Measurements from ENCODE around the gene LOXHD1. TPM values are rescaled to one million over a fixed set of nuclear protein-coding genes. Genes with fewer than 3 reads are reported as not detected.

LOXHD1 gene
- total RNA-seq, 4 donors from 2014 or later: 0.13 to 0.50 TPM; not detected in 2

DNA sequence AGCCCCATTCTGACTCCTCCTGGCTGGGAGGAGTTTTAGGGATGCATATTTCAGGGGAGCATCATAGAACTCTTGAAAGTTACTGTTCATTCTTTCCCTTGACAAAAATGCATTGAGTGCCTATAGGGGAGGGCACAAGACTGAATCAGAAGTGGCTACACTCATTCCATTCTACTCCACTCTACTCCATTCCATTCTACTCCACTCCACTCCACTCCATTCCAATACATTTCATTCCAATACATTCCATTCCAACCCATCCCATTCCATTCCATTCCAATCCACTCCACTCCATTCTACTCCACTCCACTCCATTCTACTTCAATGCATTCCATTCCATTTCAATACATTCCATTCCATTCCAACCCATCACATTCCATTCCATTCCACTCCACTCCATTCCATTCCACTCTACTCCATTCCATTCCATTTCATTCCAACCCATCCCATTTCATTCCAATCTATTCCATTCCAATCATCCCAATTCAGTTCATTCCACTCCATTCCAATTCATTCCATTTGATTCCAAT is 110.8 kb downstream of the LOXHD1 start:
- peaks cover 0 to 7% (median 0%) of the 10 kb centered on the region in 4 donors for H3K9me3 ChIP-seq
- no peak for TF ChIP-seq EP300 (IDR thresholded peaks at IDR 0.05)
- TF ChIP-seq POLR2A (IDR thresholded peaks at IDR 0.05; ENCODE audit: low read depth): no peak
- TF ChIP-seq, protein P1, sequence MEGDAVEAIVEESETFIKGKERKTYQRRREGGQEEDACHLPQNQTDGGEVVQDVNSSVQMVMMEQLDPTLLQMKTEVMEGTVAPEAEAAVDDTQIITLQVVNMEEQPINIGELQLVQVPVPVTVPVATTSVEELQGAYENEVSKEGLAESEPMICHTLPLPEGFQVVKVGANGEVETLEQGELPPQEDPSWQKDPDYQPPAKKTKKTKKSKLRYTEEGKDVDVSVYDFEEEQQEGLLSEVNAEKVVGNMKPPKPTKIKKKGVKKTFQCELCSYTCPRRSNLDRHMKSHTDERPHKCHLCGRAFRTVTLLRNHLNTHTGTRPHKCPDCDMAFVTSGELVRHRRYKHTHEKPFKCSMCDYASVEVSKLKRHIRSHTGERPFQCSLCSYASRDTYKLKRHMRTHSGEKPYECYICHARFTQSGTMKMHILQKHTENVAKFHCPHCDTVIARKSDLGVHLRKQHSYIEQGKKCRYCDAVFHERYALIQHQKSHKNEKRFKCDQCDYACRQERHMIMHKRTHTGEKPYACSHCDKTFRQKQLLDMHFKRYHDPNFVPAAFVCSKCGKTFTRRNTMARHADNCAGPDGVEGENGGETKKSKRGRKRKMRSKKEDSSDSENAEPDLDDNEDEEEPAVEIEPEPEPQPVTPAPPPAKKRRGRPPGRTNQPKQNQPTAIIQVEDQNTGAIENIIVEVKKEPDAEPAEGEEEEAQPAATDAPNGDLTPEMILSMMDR (IDR thresholded peaks at IDR 0.05): no peak
- TF ChIP-seq POLR2AphosphoS5 (IDR thresholded peaks at IDR 0.05): no peak
- intact Hi-C loops (cut with DNase I): no loop called here
- no peaks in the 10 kb centered on the region for H3K27me3 ChIP-seq
- H3K27ac ChIP-seq (replicated peaks in 1 of 4): no peak overlapping the region
- no peaks in the 10 kb centered on the region for H3K36me3 ChIP-seq
- no peaks in the 10 kb centered on the region for H3K4me1 ChIP-seq
- H3K4me3 ChIP-seq: no peak overlapping the region
- DNase-seq (ENCODE audit: extremely low spot score): no peak

GRCh38 chr18:46542545-46542944 is 114.5 kb downstream of the LOXHD1 start:
- Histone ChIP-seq H3K36me3 (no peaks in the 10 kb centered on the region), H3K9me3 (no peaks in the 10 kb centered on the region), H3K27ac (replicated peaks in 1 of 4) (no peak overlapping the region), H3K27me3 (no peaks in the 10 kb centered on the region), H3K4me3 (no peak overlapping the region), H3K4me1 (no peaks in the 10 kb centered on the region)
- 57% methylated on average over 5 of the region's 5 CpGs for WGBS
- intact Hi-C loops (cut with DNase I): no loop called here
- DNase-seq (ENCODE audit: extremely low spot score): no peak
- TF ChIP-seq POLR2A (IDR thresholded peaks at IDR 0.05; ENCODE audit: low read depth): no peak
- no peak for TF ChIP-seq EP300 (IDR thresholded peaks at IDR 0.05)

- Histone ChIP-seq H3K27me3 (no peaks in the 10 kb centered on the region), H3K27ac (replicated peaks in 1 of 4) (no peak overlapping the region), H3K36me3 (no peaks in the 10 kb centered on the region), H3K4me1 (no peaks in the 10 kb centered on the region), H3K4me3 (no peak overlapping the region), H3K9me3 (no peaks in the 10 kb centered on the region)
- 84% methylated on average over 7 of the region's 7 CpGs for WGBS
- TF ChIP-seq EP300 (IDR thresholded peaks at IDR 0.05) (no peak), POLR2A (IDR thresholded peaks at IDR 0.05; ENCODE audit: low read depth) (no peak), POLR2AphosphoS5 (IDR thresholded peaks at IDR 0.05) (no peak)
- TF ChIP-seq, protein P1 (IDR thresholded peaks at IDR 0.05): no peak
- intact Hi-C loops (cut with DNase I): no loop called here
- DNase-seq (ENCODE audit: extremely low spot score): no peak
These were observed 115.3 kb downstream of the LOXHD1 start for GRCh38 chr18:46541626-46542189.

- intact Hi-C loops (cut with DNase I): no loop called here
- Histone ChIP-seq H3K27me3 (no peaks in the 10 kb centered on the region), H3K4me3 (no peak overlapping the region), H3K4me1 (no peaks in the 10 kb centered on the region), H3K36me3 (no peaks in the 10 kb centered on the region), H3K27ac (replicated peaks in 1 of 4) (no peak overlapping the region), H3K9me3 (no peaks in the 10 kb centered on the region)
- WGBS: 100% methylated on average over 1 of the region's 3 CpGs
- no peak for DNase-seq (ENCODE audit: extremely low spot score)
- TF ChIP-seq EP300 (IDR thresholded peaks at IDR 0.05): no peak
- no peak for TF ChIP-seq POLR2A (IDR thresholded peaks at IDR 0.05; ENCODE audit: low read depth)
These were observed 118.6 kb downstream of the LOXHD1 start for GRCh38 chr18:46538376-46538775.

DNA sequence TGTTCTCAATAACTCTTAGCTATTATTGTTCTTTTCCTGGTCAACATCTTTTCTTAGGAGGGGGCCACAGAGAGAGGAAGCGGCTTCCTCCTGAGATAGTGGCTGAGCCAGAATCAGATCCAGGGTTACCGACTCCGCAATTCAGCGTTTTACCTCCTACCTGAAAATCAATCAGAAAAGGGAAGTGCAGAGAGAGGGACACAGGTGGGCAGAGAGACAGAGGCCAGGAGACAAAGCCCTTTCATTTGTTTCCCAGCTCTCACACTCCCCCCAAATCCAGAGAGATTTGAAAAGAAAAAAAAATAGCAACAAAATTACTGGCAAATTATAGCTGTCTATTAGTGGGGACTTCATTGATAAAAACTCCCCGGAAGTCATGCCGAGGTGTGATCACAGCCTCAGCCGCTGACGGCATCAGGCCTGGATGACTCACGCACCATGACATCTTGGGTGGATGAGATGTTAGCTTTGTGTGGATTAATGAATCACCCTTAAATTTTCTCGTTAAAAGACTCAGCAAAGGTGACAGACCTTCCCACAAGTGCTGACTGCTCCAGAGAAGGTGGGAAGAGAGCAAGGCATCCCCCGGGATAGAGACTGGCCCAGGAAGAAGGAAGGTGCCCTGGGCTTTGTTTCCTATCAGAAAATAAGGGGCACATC is 120.7 kb downstream of the LOXHD1 start:
- intact Hi-C loops (cut with DNase I): no loop called here

More for the DNA sequence above, 120.7 kb downstream of the LOXHD1 start:
- Histone ChIP-seq H3K9me3 (no peaks in the 10 kb centered on the region), H3K4me1 (no peaks in the 10 kb centered on the region), H3K27ac (replicated peaks in 1 of 4) (no peak overlapping the region), H3K4me3 (no peak overlapping the region), H3K27me3 (no peaks in the 10 kb centered on the region), H3K36me3 (no peaks in the 10 kb centered on the region)
- 82% methylated on average over 11 of the region's 11 CpGs for WGBS
- DNase-seq (ENCODE audit: extremely low spot score): no peak
- TF ChIP-seq EP300 (IDR thresholded peaks at IDR 0.05) (no peak), POLR2A (IDR thresholded peaks at IDR 0.05; ENCODE audit: low read depth) (no peak), POLR2AphosphoS5 (IDR thresholded peaks at IDR 0.05) (no peak)
- TF ChIP-seq, protein P1 (IDR thresholded peaks at IDR 0.05): no peak
